ENCODE data around the gene LRRC70. TPM values are rescaled to one million over a fixed set of nuclear protein-coding genes. Genes with fewer than 3 reads are reported as not detected.

The LRRC70 gene
- total and polyA plus RNA-seq, 2 donors from 2014 or later, result 3.6 to 4.9 TPM

- Histone ChIP-seq H3K4me3 (ENCODE audit: low read length in 3 of 3) (no peak overlapping the region), H3K36me3 (ENCODE audit: control insufficient read depth in 2 of 3, insufficient read depth in 3 of 3, low read length in 3 of 3) (peaks cover 0 to 2% (median 0%) of the 10 kb centered on the region in 3 donors), H3K9ac (ENCODE audit: low read length in 3 of 3) (no peak overlapping the region), H3K27me3 (ENCODE audit: control insufficient read depth, insufficient read depth, low read length) (no peaks in the 10 kb centered on the region), H3K4me1 (ENCODE audit: control insufficient read depth in 2 of 3, insufficient read depth in 2 of 3, low read depth in 1 of 3, low read length in 3 of 3) (no peaks in the 10 kb centered on the region), H3K9me3 (ENCODE audit: control insufficient read depth in 2 of 3, insufficient read depth in 1 of 3, low read length in 3 of 3) (no peaks in the 10 kb centered on the region), H3K27ac (ENCODE audit: low read depth in 2 of 2, low read length in 2 of 2) (no peak overlapping the region)
- FAIRE-seq (no peak), DNase-seq (no peak)
- TF ChIP-seq CTCF (IDR thresholded peaks at IDR 0.05; ENCODE audit: borderline replicate concordance, extremely low read depth, insufficient read depth), result no peak
- intact Hi-C loops (cut with DNase I), result no loop called here
Measured at GRCh38 chr5:62575489-62575888, 3.1 kb upstream of the LRRC70 start.

GRCh38 chr5:62576570-62577170, 1.9 kb upstream of the LRRC70 start:
- H3K4me3 ChIP-seq (ENCODE audit: low read length in 3 of 3), result no peak overlapping the region
- DNase-seq, result no peak
- FAIRE-seq, result no peak
- no peak overlapping the region for H3K27ac ChIP-seq (ENCODE audit: low read depth in 2 of 2, low read length in 2 of 2)
- no peak for TF ChIP-seq CTCF (IDR thresholded peaks at IDR 0.05; ENCODE audit: borderline replicate concordance, extremely low read depth, insufficient read depth)
- no peaks in the 10 kb centered on the region for H3K27me3 ChIP-seq (ENCODE audit: control insufficient read depth, insufficient read depth, low read length)
- peaks cover 0 to 2% (median 0%) of the 10 kb centered on the region in 3 donors for H3K36me3 ChIP-seq (ENCODE audit: control insufficient read depth in 2 of 3, insufficient read depth in 3 of 3, low read length in 3 of 3)
- no peaks in the 10 kb centered on the region for H3K9me3 ChIP-seq (ENCODE audit: control insufficient read depth in 2 of 3, insufficient read depth in 1 of 3, low read length in 3 of 3)
- no peaks in the 10 kb centered on the region for H3K4me1 ChIP-seq (ENCODE audit: control insufficient read depth in 2 of 3, insufficient read depth in 2 of 3, low read depth in 1 of 3, low read length in 3 of 3)
- no peak overlapping the region for H3K9ac ChIP-seq (ENCODE audit: low read length in 3 of 3)
- intact Hi-C loops (cut with DNase I), result no loop called here

- Histone ChIP-seq H3K4me3 (ENCODE audit: low read length in 3 of 3) (no peak overlapping the region), H3K27me3 (ENCODE audit: control insufficient read depth, insufficient read depth, low read length) (no peaks in the 10 kb centered on the region), H3K9me3 (ENCODE audit: control insufficient read depth in 2 of 3, insufficient read depth in 1 of 3, low read length in 3 of 3) (no peaks in the 10 kb centered on the region), H3K27ac (ENCODE audit: low read depth in 2 of 2, low read length in 2 of 2) (no peak overlapping the region), H3K9ac (ENCODE audit: low read length in 3 of 3) (no peak overlapping the region), H3K36me3 (ENCODE audit: control insufficient read depth in 2 of 3, insufficient read depth in 3 of 3, low read length in 3 of 3) (peaks cover 0 to 2% (median 0%) of the 10 kb centered on the region in 3 donors), H3K4me1 (ENCODE audit: control insufficient read depth in 2 of 3, insufficient read depth in 2 of 3, low read depth in 1 of 3, low read length in 3 of 3) (no peaks in the 10 kb centered on the region)
- DNase-seq (no peak), FAIRE-seq (no peak)
- TF ChIP-seq CTCF (IDR thresholded peaks at IDR 0.05; ENCODE audit: borderline replicate concordance, extremely low read depth, insufficient read depth), result no peak
- intact Hi-C loops (cut with DNase I), result no loop called here
Measured at GRCh38 chr5:62577488-62577887, 1.1 kb upstream of the LRRC70 start.

- no peak for FAIRE-seq
- H3K27me3 ChIP-seq (ENCODE audit: control insufficient read depth, insufficient read depth, low read length), result no peaks in the 10 kb centered on the region
- peaks cover 0 to 2% (median 0%) of the 10 kb centered on the region in 3 donors for H3K36me3 ChIP-seq (ENCODE audit: control insufficient read depth in 2 of 3, insufficient read depth in 3 of 3, low read length in 3 of 3)
- intact Hi-C loops (cut with DNase I), result no loop called here
- H3K9me3 ChIP-seq (ENCODE audit: control insufficient read depth in 2 of 3, insufficient read depth in 1 of 3, low read length in 3 of 3), result no peaks in the 10 kb centered on the region
- H3K4me3 ChIP-seq (ENCODE audit: low read length in 3 of 3), result no peak overlapping the region
- no peak for TF ChIP-seq CTCF (IDR thresholded peaks at IDR 0.05; ENCODE audit: borderline replicate concordance, extremely low read depth, insufficient read depth)
- no peak overlapping the region for H3K9ac ChIP-seq (ENCODE audit: low read length in 3 of 3)
- no peak for DNase-seq
- H3K4me1 ChIP-seq (ENCODE audit: control insufficient read depth in 2 of 3, insufficient read depth in 2 of 3, low read depth in 1 of 3, low read length in 3 of 3), result no peaks in the 10 kb centered on the region
- H3K27ac ChIP-seq (ENCODE audit: low read depth in 2 of 2, low read length in 2 of 2), result no peak overlapping the region
Measured at GRCh38 chr5:62579761-62580160, 1.1 kb downstream of the LRRC70 start.
